Activated B cell treated with CpG ODN at 0.5 μM for 24 hours (primary cell): ENCODE data around the gene ZNF823. TPM values are rescaled to one million over a fixed set of nuclear protein-coding genes. Genes with fewer than 3 reads are reported as not detected.
"Not testable (repeated sequence)": the region's sequence is repeated elsewhere in the genome, so short reads cannot be mapped to it uniquely, and the experiment has no call there.

Experiments
- ATAC-seq: fragments of 200-7000 bp; cut with Tn5 transposase; one replicate; pipeline ENCODE4 v1.10.0; 2021; ENCODE audit warnings: low read depth, mild to moderate bottlenecking, moderate library complexity
- CTCF ChIA-PET: fragments of 350-600 bp; sonication (Branson Sonifier 250); formaldehyde crosslinking; loops from one replicate; lab custom pipeline; 2021; ENCODE audit warnings: antibody characterized with exemption; lab: Charles Lee
- POLR2A ChIA-PET: fragments of 350-600 bp; sonication (Branson Sonifier 250); formaldehyde crosslinking; loops from one replicate; lab custom pipeline; 2021; ENCODE audit warnings: antibody characterized with exemption; lab: Charles Lee
- DNase-seq: peaks from one replicate; pipeline ENCODE4 v3.0.0; 2022
- H3K27ac Mint-ChIP-seq: one replicate; pipeline ENCODE4 v1.8.0; 2020; ENCODE audit warnings: mixed read lengths
- H3K27me3 Mint-ChIP-seq: one replicate; pipeline ENCODE4 v1.8.0; 2021; ENCODE audit warnings: mixed read lengths
- H3K36me3 Mint-ChIP-seq: one replicate; pipeline ENCODE4 v1.8.0; 2021; ENCODE audit warnings: low read depth, mixed read lengths
- H3K4me1 Mint-ChIP-seq: one replicate; pipeline ENCODE4 v1.8.0; 2021; ENCODE audit warnings: mixed read lengths
- H3K4me3 Mint-ChIP-seq: one replicate; pipeline ENCODE4 v1.8.0; 2020; ENCODE audit warnings: mild to moderate bottlenecking, mixed read lengths
- H3K9me3 Mint-ChIP-seq: one replicate; pipeline ENCODE4 v1.8.0; 2020; ENCODE audit warnings: mixed read lengths
- intact Hi-C: fragments of 100-400 bp; cut with micrococcal nuclease; formaldehyde crosslinking; loops from one replicate; pipeline ENCODE4 v1.15.1; 2024
- total RNA-seq: library from RNA; stranded (reverse); gene quantifications from 2 replicates; pipeline ENCODE4 v1.2.3, GENCODE V29; 2022
- TF ChIP-seq, protein P1 (sequence below): fragments of 200-600 bp; IDR thresholded peaks from one replicate; pipeline ENCODE4 v1.8.0; 2022; ENCODE audit warnings: antibody characterized with exemption, mild to moderate bottlenecking

Gene ZNF823
- total RNA-seq, 1 donor from 2014 or later, result 3.0 TPM

DNA sequence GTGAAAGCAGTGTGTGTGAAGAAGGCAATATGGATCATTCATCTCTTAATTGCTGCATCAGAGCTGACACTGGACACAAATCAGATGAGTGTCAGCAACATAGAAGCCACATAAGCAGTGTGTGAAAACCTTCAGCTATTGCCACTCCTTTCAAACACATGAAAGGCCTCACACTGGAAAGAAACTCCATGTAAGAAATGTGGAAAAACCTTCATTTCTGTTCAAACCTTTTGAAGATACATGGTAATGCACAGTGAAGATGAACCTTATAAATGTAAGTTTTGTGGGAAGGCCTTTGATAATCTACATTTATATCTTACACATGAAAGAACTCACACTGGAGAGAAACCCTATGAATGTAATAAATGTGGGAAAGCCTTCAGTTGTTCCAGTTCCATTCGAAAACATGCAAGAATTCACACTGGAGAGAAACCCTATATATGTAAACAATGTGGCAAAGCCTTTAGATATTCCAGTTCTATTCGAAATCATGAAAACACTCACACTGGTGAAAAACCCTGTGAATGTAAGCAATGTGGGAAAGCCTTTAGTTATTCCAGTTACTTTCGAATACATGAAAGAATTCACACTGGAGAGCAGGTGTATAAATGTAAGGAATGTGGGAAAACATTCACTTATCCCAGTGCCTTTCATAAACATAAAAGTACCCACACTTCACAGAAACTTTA lies 53.6 kb downstream of the ZNF823 start:
- POLR2A ChIA-PET, result no interaction called here
- no peak for ATAC-seq
- H3K4me1 Mint-ChIP-seq, result peaks cover 4% of the 10 kb centered on the region
- intact Hi-C loops, result no loop called here
- peaks cover 1% of the 10 kb centered on the region for H3K36me3 Mint-ChIP-seq
- CTCF ChIA-PET, result no interaction called here
- H3K4me3 Mint-ChIP-seq, result no peak overlapping the region
- peaks cover 8% of the 10 kb centered on the region for H3K27me3 Mint-ChIP-seq
- DNase-seq, result no peak
- TF ChIP-seq, protein P1, sequence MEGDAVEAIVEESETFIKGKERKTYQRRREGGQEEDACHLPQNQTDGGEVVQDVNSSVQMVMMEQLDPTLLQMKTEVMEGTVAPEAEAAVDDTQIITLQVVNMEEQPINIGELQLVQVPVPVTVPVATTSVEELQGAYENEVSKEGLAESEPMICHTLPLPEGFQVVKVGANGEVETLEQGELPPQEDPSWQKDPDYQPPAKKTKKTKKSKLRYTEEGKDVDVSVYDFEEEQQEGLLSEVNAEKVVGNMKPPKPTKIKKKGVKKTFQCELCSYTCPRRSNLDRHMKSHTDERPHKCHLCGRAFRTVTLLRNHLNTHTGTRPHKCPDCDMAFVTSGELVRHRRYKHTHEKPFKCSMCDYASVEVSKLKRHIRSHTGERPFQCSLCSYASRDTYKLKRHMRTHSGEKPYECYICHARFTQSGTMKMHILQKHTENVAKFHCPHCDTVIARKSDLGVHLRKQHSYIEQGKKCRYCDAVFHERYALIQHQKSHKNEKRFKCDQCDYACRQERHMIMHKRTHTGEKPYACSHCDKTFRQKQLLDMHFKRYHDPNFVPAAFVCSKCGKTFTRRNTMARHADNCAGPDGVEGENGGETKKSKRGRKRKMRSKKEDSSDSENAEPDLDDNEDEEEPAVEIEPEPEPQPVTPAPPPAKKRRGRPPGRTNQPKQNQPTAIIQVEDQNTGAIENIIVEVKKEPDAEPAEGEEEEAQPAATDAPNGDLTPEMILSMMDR, result no peak
- H3K9me3 Mint-ChIP-seq, result peaks cover 21% of the 10 kb centered on the region
- H3K27ac Mint-ChIP-seq, result no peak overlapping the region

DNA sequence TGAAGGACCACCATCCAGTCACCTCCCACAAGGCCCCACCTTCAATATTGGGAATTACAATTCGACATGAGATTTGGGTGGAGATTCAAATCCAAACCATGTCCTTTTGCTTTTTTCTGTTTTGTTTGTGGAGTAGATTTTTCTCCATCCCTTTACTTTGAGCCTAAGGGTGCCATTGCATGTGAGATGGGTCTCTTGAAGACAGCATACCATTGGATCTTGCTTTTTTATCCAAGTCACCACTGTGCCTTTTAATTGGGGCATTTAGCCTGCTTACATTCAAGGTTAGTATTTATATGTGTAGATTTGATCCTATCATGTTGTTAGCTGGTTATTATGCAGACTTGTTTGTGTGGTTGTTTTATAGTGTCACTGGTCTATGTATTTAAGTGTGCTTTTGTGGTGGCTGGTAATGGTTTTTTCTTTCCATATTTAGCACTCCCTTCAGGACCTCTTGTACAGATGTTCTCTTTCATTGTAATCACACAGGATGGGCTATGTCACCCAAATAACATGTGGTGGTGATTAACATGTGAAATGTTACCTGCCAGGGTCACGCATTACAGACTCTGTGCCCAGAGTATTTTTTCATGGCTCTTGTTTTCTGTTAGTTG lies 58.0 kb downstream of the ZNF823 start:
- TF ChIP-seq, protein P1, result no peak
- POLR2A ChIA-PET, result no interaction called here
- Mint-ChIP-seq H3K9me3 (peaks cover 19% of the 10 kb centered on the region), H3K4me1 (peaks cover under 1% of the 10 kb centered on the region), H3K4me3 (no peak overlapping the region), H3K27me3 (peaks cover 5% of the 10 kb centered on the region), H3K36me3 (peaks cover under 1% of the 10 kb centered on the region), H3K27ac (no peak overlapping the region)
- DNase-seq (no peak), ATAC-seq (no peak)
- intact Hi-C loops, result no loop called here
- CTCF ChIA-PET, result no interaction called here

DNA sequence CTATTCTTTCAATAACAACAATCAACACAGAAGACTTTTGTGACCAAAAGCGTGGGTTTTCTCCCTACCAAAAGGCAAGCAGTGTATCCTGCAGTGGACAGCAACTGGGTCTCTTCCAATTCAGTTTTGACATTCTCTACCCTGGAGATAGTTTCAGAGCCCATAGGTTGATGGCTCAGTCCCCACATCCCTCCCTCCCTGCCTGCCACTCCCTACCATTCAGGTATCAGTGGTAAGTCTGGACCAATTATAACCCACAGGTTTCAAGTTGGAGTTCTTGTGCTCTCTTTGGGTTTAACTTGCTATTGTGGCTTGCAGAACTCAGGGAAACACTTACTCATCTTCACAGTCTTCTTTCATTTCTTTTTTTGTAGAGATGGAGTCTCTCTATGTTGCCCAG lies 60.2 kb downstream of the ZNF823 start:
- Mint-ChIP-seq H3K4me3 (no peak overlapping the region), H3K4me1 (peaks cover 7% of the 10 kb centered on the region), H3K27ac (no peak overlapping the region), H3K36me3 (no peaks in the 10 kb centered on the region), H3K9me3 (peaks cover 12% of the 10 kb centered on the region), H3K27me3 (peaks cover 22% of the 10 kb centered on the region)
- ChIA-PET POLR2A (no interaction called here), CTCF (no interaction called here)
- TF ChIP-seq, protein P1, result no peak
- intact Hi-C loops, result no loop called here
- DNase-seq, result no peak
- no peak for ATAC-seq

DNA sequence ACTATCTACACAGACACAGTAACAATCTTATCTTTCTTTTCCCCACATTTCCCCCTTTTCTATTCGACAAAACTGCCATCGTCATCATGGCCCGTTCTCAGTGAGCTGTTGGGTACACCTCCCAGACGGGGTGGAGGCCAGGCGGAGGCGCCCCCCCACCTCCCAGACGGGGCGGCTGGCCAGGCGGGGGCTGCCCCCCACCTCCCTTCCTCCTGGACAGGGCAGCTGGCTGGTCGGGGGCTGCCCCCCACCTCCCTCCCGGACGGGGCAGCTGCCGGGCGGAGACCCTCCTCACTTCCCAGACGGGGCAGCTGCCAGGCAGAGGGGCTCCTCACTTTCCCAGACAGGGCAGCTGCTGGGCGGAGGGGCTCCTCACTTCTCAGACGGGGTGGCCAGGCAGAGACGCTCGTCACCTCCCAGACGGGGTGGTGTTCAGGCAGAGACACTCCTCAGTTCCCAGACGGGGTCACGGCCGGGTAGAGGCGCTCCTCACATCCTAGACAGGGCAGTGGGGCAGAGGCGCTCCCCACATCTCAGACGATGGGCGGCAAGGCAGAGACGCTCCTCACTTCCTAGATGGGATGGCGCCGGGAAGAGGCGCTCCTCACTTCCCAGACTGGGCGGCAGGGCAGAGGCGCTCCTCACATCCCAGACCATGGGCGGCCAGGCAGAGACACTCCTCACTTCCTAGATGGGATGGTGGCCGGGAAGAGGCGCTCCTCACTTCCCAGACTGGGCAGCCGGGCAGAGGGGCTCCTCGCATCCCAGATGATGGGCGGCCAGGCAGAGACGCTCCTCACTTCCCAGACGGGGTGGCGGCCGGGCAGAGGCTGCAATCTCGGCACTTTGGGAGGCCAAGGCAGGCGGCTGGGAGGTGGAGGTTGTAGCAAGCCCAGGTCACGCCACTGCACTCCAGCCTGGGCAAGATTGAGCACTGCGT lies 61.8 kb downstream of the ZNF823 start:
- not testable (repeated sequence) for H3K4me3 Mint-ChIP-seq

DNA sequence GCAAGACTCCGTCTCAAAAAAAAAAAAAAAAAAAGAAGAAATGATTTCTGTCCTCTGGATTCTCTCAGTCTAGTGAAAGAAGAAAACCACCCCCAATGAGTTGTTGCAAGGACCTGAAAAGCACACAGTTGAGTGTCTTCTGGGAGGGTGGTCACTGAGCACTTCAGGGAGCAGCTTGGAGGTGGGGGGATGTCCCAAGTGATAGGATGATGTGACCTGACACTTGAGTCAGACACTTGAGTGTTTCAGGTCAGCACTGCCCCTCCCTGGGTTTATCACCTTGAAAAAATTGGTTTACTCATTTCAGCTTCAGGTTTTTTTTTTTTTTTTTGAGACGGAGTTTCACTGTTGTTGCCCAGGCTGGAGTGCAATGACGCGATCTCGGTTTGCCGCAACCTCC lies 63.2 kb downstream of the ZNF823 start:
- ChIA-PET CTCF (no interaction called here), POLR2A (interaction anchor here (0.6 kb wide), 1 partner anchor 388 kb away, joined by 9 read pairs; no protein-coding TSS in a partner anchor)
- Mint-ChIP-seq H3K27ac (no peak overlapping the region), H3K9me3 (peaks cover 6% of the 10 kb centered on the region), H3K27me3 (peaks cover 29% of the 10 kb centered on the region), H3K4me3 (no peak overlapping the region), H3K36me3 (no peaks in the 10 kb centered on the region), H3K4me1 (peaks cover 8% of the 10 kb centered on the region)
- intact Hi-C loops, result no loop called here
- no peak for ATAC-seq
- TF ChIP-seq, protein P1, result no peak
- no peak for DNase-seq

More for the DNA sequence above, 61.8 kb downstream of the ZNF823 start:
- intact Hi-C loops, CTCF ChIA-PET, H3K4me1 Mint-ChIP-seq, H3K27ac Mint-ChIP-seq, H3K36me3 Mint-ChIP-seq, DNase-seq, ATAC-seq: not testable (repeated sequence)
- Mint-ChIP-seq H3K9me3 (peaks cover 11% of the 10 kb centered on the region), H3K27me3 (peaks cover 29% of the 10 kb centered on the region)
- POLR2A ChIA-PET, result interaction anchor here (0.6 kb wide), 1 partner anchor 66 kb away, joined by 7 read pairs; no protein-coding TSS in a partner anchor
